LNCAP (cell line): ENCODE results near the gene RGS11.

Experiments
- CTCF ChIP-seq: fragments of 450-650 bp; IDR thresholded peaks from 2 replicates; pipeline ENCODE4 v1.5.1; 2017; ENCODE audit warnings: mild to moderate bottlenecking

The RGS11 gene

GRCh38 chr16:261031-261691 lies 14.6 kb downstream of the RGS11 start:
- TF ChIP-seq CTCF, result no peak

- no peak for TF ChIP-seq CTCF
Measured at GRCh38 chr16:260326-260725, 15.4 kb downstream of the RGS11 start.

- TF ChIP-seq CTCF, result no peak
Measured at GRCh38 chr16:259814-260253, 15.9 kb downstream of the RGS11 start.

- no peak for TF ChIP-seq CTCF
Measured at GRCh38 chr16:259226-259625, 16.5 kb downstream of the RGS11 start.

GRCh38 chr16:255183-255582 lies 20.6 kb downstream of the RGS11 start:
- no peak for TF ChIP-seq CTCF

- no peak for TF ChIP-seq CTCF
Measured at GRCh38 chr16:254461-254860, 21.3 kb downstream of the RGS11 start.

GRCh38 chr16:253833-254232 lies 21.9 kb downstream of the RGS11 start:
- no peak for TF ChIP-seq CTCF
